NB4 (cell line): ENCODE measurements around the gene KLK14.

ENCODE experiments used
- POLR2A ChIP-seq: IDR thresholded peaks from 2 replicates; pipeline ENCODE4 v1.6.1; 2011; ENCODE audit warnings: mild to moderate bottlenecking; ENCODE audit not compliant: insufficient read length; ENCODE audit errors: extremely low read depth
- TF ChIP-seq, protein P1 (sequence below): IDR thresholded peaks from one replicate; pipeline ENCODE4 v1.5.1; 2012; ENCODE audit warnings: low read depth, low read length
- TF ChIP-seq, protein P2 (sequence below): IDR thresholded peaks from 2 replicates; pipeline ENCODE4 v1.6.1; 2011; ENCODE audit warnings: low read depth, low read length

DNA sequence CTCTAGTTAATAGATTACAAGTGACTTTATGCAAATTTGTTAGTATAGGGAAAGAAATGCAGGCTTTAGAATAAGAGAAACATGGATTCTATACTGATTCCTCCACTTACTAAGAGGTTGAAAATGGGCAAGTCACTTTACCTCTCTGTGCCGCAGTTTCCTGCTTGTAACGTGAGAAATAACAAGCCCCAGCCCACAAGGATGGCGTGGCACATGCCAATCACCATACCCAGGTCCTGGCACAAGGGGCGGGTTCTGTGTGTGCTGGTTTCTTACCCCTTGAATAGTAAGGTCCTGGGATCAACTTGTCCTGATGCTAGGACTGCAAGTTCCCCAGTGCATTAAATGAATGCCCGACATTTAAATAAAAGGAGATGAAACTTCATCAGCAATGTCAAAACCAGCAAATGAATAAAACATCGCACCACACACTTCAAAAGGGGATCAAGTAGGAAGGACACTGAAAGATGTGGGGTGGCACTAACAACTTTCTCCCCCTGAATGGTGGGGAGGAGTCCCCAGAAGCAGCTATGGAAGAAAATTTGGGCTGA lies 34.1 kb upstream of the KLK14 start:
- TF ChIP-seq, protein P1, sequence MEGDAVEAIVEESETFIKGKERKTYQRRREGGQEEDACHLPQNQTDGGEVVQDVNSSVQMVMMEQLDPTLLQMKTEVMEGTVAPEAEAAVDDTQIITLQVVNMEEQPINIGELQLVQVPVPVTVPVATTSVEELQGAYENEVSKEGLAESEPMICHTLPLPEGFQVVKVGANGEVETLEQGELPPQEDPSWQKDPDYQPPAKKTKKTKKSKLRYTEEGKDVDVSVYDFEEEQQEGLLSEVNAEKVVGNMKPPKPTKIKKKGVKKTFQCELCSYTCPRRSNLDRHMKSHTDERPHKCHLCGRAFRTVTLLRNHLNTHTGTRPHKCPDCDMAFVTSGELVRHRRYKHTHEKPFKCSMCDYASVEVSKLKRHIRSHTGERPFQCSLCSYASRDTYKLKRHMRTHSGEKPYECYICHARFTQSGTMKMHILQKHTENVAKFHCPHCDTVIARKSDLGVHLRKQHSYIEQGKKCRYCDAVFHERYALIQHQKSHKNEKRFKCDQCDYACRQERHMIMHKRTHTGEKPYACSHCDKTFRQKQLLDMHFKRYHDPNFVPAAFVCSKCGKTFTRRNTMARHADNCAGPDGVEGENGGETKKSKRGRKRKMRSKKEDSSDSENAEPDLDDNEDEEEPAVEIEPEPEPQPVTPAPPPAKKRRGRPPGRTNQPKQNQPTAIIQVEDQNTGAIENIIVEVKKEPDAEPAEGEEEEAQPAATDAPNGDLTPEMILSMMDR = no peak
- TF ChIP-seq, protein P2, sequence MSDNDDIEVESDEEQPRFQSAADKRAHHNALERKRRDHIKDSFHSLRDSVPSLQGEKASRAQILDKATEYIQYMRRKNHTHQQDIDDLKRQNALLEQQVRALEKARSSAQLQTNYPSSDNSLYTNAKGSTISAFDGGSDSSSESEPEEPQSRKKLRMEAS = no peak
- TF ChIP-seq POLR2A = no peak
